ENCODE data around the gene NAT8L. TPM values are rescaled to one million over a fixed set of nuclear protein-coding genes. Genes with fewer than 3 reads are reported as not detected.

NAT8L gene
- polyA plus RNA-seq, 3 donors, result 0.01 TPM; not detected in 2

GRCh38 chr4:2078584-2078983 is 19.5 kb downstream of the NAT8L start:
- intact Hi-C loops (cut with micrococcal nuclease), result no loop called here
- no peaks in the 10 kb centered on the region for H3K9me3 Mint-ChIP-seq
- H3K4me1 ChIP-seq (ENCODE audit: control insufficient read depth in 1 of 2, insufficient read depth in 2 of 2, low read length in 2 of 2), result no peaks in the 10 kb centered on the region
- H3K4me1 Mint-ChIP-seq, result no peaks in the 10 kb centered on the region
- H3K79me2 ChIP-seq (ENCODE audit: insufficient read depth, low read length), result no peaks in the 10 kb centered on the region
- no peak overlapping the region for H3K27ac ChIP-seq (ENCODE audit: low read depth in 1 of 2, low read length in 2 of 2)
- H3K27me3 ChIP-seq (ENCODE audit: control insufficient read depth in 2 of 2, insufficient read depth in 2 of 2, low read length in 2 of 2), result no peaks in the 10 kb centered on the region
- no peak overlapping the region for H3K4me3 Mint-ChIP-seq
- 88% methylated on average over 8 of the region's 9 CpGs for WGBS (ENCODE audit: insufficient coverage)
- no peaks in the 10 kb centered on the region for H3K36me3 Mint-ChIP-seq
- no peaks in the 10 kb centered on the region for H3K9me3 ChIP-seq (replicated peaks in 1 of 2; ENCODE audit: control insufficient read depth in 1 of 2, insufficient read depth in 1 of 2, low read length in 2 of 2)
- TF ChIP-seq, protein P1, sequence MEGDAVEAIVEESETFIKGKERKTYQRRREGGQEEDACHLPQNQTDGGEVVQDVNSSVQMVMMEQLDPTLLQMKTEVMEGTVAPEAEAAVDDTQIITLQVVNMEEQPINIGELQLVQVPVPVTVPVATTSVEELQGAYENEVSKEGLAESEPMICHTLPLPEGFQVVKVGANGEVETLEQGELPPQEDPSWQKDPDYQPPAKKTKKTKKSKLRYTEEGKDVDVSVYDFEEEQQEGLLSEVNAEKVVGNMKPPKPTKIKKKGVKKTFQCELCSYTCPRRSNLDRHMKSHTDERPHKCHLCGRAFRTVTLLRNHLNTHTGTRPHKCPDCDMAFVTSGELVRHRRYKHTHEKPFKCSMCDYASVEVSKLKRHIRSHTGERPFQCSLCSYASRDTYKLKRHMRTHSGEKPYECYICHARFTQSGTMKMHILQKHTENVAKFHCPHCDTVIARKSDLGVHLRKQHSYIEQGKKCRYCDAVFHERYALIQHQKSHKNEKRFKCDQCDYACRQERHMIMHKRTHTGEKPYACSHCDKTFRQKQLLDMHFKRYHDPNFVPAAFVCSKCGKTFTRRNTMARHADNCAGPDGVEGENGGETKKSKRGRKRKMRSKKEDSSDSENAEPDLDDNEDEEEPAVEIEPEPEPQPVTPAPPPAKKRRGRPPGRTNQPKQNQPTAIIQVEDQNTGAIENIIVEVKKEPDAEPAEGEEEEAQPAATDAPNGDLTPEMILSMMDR (IDR thresholded peaks at IDR 0.05), result no peak
- no peak for DNase-seq
- H3K9ac ChIP-seq (ENCODE audit: insufficient read depth, low read length, poor library complexity, severe bottlenecking), result no peak overlapping the region
- no peak overlapping the region for H3K4me3 ChIP-seq (replicated peaks in 1 of 3; ENCODE audit: low read depth in 2 of 3, low read length in 3 of 3)
- no peak overlapping the region for H3K27ac Mint-ChIP-seq
- no peaks in the 10 kb centered on the region for H3K36me3 ChIP-seq (replicated peaks in 1 of 2; ENCODE audit: control insufficient read depth in 1 of 2, insufficient read depth in 2 of 2, low read length in 2 of 2)
- no peak overlapping the region for H2AFZ ChIP-seq (ENCODE audit: insufficient read depth, low read depth, low read length, poor library complexity, severe bottlenecking)
- no peaks in the 10 kb centered on the region for H4K20me1 ChIP-seq (ENCODE audit: insufficient read depth, low read length)
- no peak overlapping the region for H3K4me2 ChIP-seq (replicated peaks; ENCODE audit: extremely low read depth, low read length, poor library complexity, severe bottlenecking)
- peaks cover 2 to 12% (median 4%) of the 10 kb centered on the region in 3 donors for H3K27me3 Mint-ChIP-seq (ENCODE audit: low read depth in 3 of 3)

DNA sequence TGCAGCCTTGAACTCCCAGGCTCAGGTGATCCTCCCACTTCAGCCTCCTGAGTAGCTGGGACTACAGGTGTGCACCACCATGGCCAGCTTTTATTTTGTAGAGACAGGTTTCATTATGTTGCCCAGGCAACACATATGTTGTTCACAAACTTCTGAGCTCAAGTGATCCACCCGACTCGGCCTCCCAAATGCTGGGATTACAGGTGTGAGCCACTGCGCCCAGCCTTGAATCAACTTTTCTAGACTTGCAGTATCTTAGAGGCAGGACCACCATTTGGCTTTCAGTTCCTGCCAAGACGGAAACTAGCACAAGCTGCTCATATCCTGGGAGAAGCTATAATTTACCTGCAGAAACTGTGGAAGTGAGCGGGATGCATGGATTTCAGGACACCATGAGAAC is 19.9 kb downstream of the NAT8L start:
- Histone ChIP-seq H2AFZ (ENCODE audit: insufficient read depth, low read depth, low read length, poor library complexity, severe bottlenecking) (no peak overlapping the region), H3K4me1 (ENCODE audit: control insufficient read depth in 1 of 2, insufficient read depth in 2 of 2, low read length in 2 of 2) (no peaks in the 10 kb centered on the region), H3K36me3 (replicated peaks in 1 of 2; ENCODE audit: control insufficient read depth in 1 of 2, insufficient read depth in 2 of 2, low read length in 2 of 2) (no peaks in the 10 kb centered on the region), H3K9me3 (replicated peaks in 1 of 2; ENCODE audit: control insufficient read depth in 1 of 2, insufficient read depth in 1 of 2, low read length in 2 of 2) (no peaks in the 10 kb centered on the region), H3K9ac (ENCODE audit: insufficient read depth, low read length, poor library complexity, severe bottlenecking) (no peak overlapping the region), H3K4me2 (replicated peaks; ENCODE audit: extremely low read depth, low read length, poor library complexity, severe bottlenecking) (no peak overlapping the region), H3K4me3 (replicated peaks in 1 of 3; ENCODE audit: low read depth in 2 of 3, low read length in 3 of 3) (no peak overlapping the region), H4K20me1 (ENCODE audit: insufficient read depth, low read length) (no peaks in the 10 kb centered on the region), H3K27me3 (ENCODE audit: control insufficient read depth in 2 of 2, insufficient read depth in 2 of 2, low read length in 2 of 2) (no peaks in the 10 kb centered on the region), H3K27ac (ENCODE audit: low read depth in 1 of 2, low read length in 2 of 2) (no peak overlapping the region), H3K79me2 (ENCODE audit: insufficient read depth, low read length) (no peaks in the 10 kb centered on the region)
- no peaks in the 10 kb centered on the region for H3K9me3 Mint-ChIP-seq
- 96% methylated on average over 5 of the region's 5 CpGs for WGBS (ENCODE audit: insufficient coverage)
- no peaks in the 10 kb centered on the region for H3K36me3 Mint-ChIP-seq
- peaks cover 2 to 13% (median 4%) of the 10 kb centered on the region in 3 donors for H3K27me3 Mint-ChIP-seq (ENCODE audit: low read depth in 3 of 3)
- DNase-seq, result no peak
- no peak overlapping the region for H3K27ac Mint-ChIP-seq
- no peaks in the 10 kb centered on the region for H3K4me1 Mint-ChIP-seq
- intact Hi-C loops (cut with micrococcal nuclease), result no loop called here
- TF ChIP-seq, protein P1 (IDR thresholded peaks at IDR 0.05), result no peak
- no peak overlapping the region for H3K4me3 Mint-ChIP-seq
